H9 (cell line): ENCODE measurements around the gene VPS18. TPM values are rescaled to one million over a fixed set of nuclear protein-coding genes. Genes with fewer than 3 reads are reported as not detected.

Experiments
- DNase-seq: peaks from one replicate; pipeline ENCODE4 v3.0.0-alpha.2; 2017
- H2AFZ ChIP-seq: one replicate; pipeline ENCODE4 v1.6.1; 2013; ENCODE audit warnings: mild to moderate bottlenecking, low read length, control low read depth, moderate library complexity
- H2AK5ac ChIP-seq: 2 replicates; pipeline ENCODE4 v1.6.1; 2013; ENCODE audit warnings: low read length, control low read depth, mixed read lengths; ENCODE audit not compliant: insufficient read length
- H2BK120ac ChIP-seq: one replicate; pipeline ENCODE4 v1.6.1; 2013; ENCODE audit warnings: low read depth, mild to moderate bottlenecking, low read length, control low read depth, inconsistent platforms; ENCODE audit not compliant: poor library complexity, severe bottlenecking
- H2BK12ac ChIP-seq: 2 replicates; pipeline ENCODE4 v1.6.1; 2013; ENCODE audit warnings: low read length, control low read depth, mixed read lengths, low read depth; ENCODE audit not compliant: insufficient read length
- H2BK15ac ChIP-seq: 2 replicates; pipeline ENCODE4 v1.6.1; 2013; ENCODE audit warnings: low read depth, low read length, control low read depth
- H2BK20ac ChIP-seq: one replicate; pipeline ENCODE4 v1.6.1; 2013; ENCODE audit warnings: low read depth, mild to moderate bottlenecking, low read length, control low read depth, inconsistent platforms; ENCODE audit not compliant: poor library complexity, severe bottlenecking
- H2BK5ac ChIP-seq: 2 replicates; pipeline ENCODE4 v1.6.1; 2013; ENCODE audit warnings: low read length, control low read depth, mixed read lengths; ENCODE audit not compliant: insufficient read length
- H3K14ac ChIP-seq: 2 replicates; pipeline ENCODE4 v1.6.1; 2013; ENCODE audit warnings: low read length, control low read depth; ENCODE audit not compliant: insufficient read depth
- H3K18ac ChIP-seq: 2 replicates; pipeline ENCODE4 v1.6.1; 2013; ENCODE audit warnings: low read depth, mild to moderate bottlenecking, mixed read lengths, low read length, control low read depth; ENCODE audit not compliant: insufficient read length
- H3K23ac ChIP-seq: 2 replicates; pipeline ENCODE4 v1.6.1; 2013; ENCODE audit warnings: low read length, control low read depth, mixed read lengths, low read depth; ENCODE audit not compliant: insufficient read length
- H3K23me2 ChIP-seq: 2 replicates; pipeline ENCODE4 v1.6.1; 2013; ENCODE audit warnings: low read depth, mild to moderate bottlenecking, mixed read lengths, low read length, control low read depth; ENCODE audit not compliant: insufficient read length, poor library complexity, severe bottlenecking
- H3K27ac ChIP-seq: 2 replicates; pipeline ENCODE4 v1.5.1; 2013; ENCODE audit warnings: low read length, control low read depth, mixed read lengths, low read depth; ENCODE audit not compliant: insufficient read length
- H3K27me3 ChIP-seq: 2 replicates; pipeline ENCODE4 v1.6.1; 2013; ENCODE audit warnings: low read length, control low read depth, inconsistent platforms; ENCODE audit not compliant: insufficient read depth
- H3K4ac ChIP-seq: 2 replicates; pipeline ENCODE4 v1.6.1; 2013; ENCODE audit warnings: low read depth, mild to moderate bottlenecking, control low read depth, inconsistent platforms, low read length, moderate library complexity
- H3K4me1 ChIP-seq: 2 replicates; pipeline ENCODE4 v1.6.1; 2013; ENCODE audit warnings: low read length, control low read depth, inconsistent platforms; ENCODE audit not compliant: insufficient read depth
- H3K4me2 ChIP-seq: 2 replicates; pipeline ENCODE4 v1.6.1; 2013; ENCODE audit warnings: low read length, control low read depth, mixed read lengths; ENCODE audit not compliant: insufficient read length, insufficient read depth
- H3K56ac ChIP-seq: 2 replicates; pipeline ENCODE4 v1.6.1; 2013; ENCODE audit warnings: low read depth, mild to moderate bottlenecking, mixed read lengths, low read length, control low read depth; ENCODE audit not compliant: insufficient read length
- H3K79me1 ChIP-seq: 2 replicates; pipeline ENCODE4 v1.6.1; 2013; ENCODE audit warnings: low read depth, mild to moderate bottlenecking, moderate library complexity, low read length, control low read depth, inconsistent platforms; ENCODE audit not compliant: insufficient read depth, poor library complexity, severe bottlenecking
- H3K79me2 ChIP-seq: 2 replicates; pipeline ENCODE4 v1.6.1; 2013; ENCODE audit warnings: low read length, control low read depth, inconsistent platforms; ENCODE audit not compliant: insufficient read depth
- H3K9ac ChIP-seq: 2 replicates; pipeline ENCODE4 v1.6.1; 2013; ENCODE audit warnings: low read length, control low read depth, mixed read lengths; ENCODE audit not compliant: insufficient read length; ENCODE audit errors: extremely low read depth
- H3K9me3 ChIP-seq: one replicate; pipeline ENCODE4 v1.6.1; 2013; ENCODE audit warnings: low read depth, low read length, inconsistent platforms; ENCODE audit not compliant: control insufficient read depth
- H3T11ph ChIP-seq: one replicate; pipeline ENCODE4 v1.6.1; 2013; ENCODE audit warnings: mild to moderate bottlenecking, low read length, control low read depth, inconsistent platforms
- H4K20me1 ChIP-seq: one replicate; pipeline ENCODE4 v1.6.1; 2013; ENCODE audit not compliant: control insufficient read depth, insufficient read length, insufficient read depth
- H4K5ac ChIP-seq: 2 replicates; pipeline ENCODE4 v1.6.1; 2013; ENCODE audit warnings: low read depth, mild to moderate bottlenecking, mixed read lengths, low read length, control low read depth; ENCODE audit not compliant: insufficient read length
- H4K8ac ChIP-seq: replicated peaks from 2 replicates; pipeline ENCODE4 v1.6.1; 2013; ENCODE audit warnings: low read length, control low read depth, mixed read lengths, low read depth; ENCODE audit not compliant: insufficient read length
- H4K91ac ChIP-seq: 2 replicates; pipeline ENCODE4 v1.6.1; 2013; ENCODE audit warnings: low read depth, mild to moderate bottlenecking, moderate library complexity, mixed read lengths, low read length, control low read depth; ENCODE audit not compliant: insufficient read length
- H3K27ac Mint-ChIP-seq, 3 experiments: 2 replicates in 2 of 3; 3 replicates in 1 of 3; pipeline ENCODE4 v1.8.0; 2020 to 2021; ENCODE audit warnings: mixed read lengths in 3 of 3, mild to moderate bottlenecking in 1 of 3, moderate library complexity in 1 of 3
- H3K27me3 Mint-ChIP-seq: 2 replicates; pipeline ENCODE4 v1.8.0; 2021; ENCODE audit warnings: low read depth, mild to moderate bottlenecking, moderate library complexity, mixed read lengths
- H3K36me3 Mint-ChIP-seq, 3 experiments: 2 replicates in 2 of 3; 3 replicates in 1 of 3; pipeline ENCODE4 v1.8.0; 2020 to 2021; ENCODE audit warnings: low read depth in 3 of 3, mixed read lengths in 3 of 3; ENCODE audit not compliant: insufficient read depth in 1 of 3
- H3K4me1 Mint-ChIP-seq, 2 experiments: 2 replicates each; pipeline ENCODE4 v1.8.0; 2020; ENCODE audit warnings: mixed read lengths in 2 of 2
- H3K4me3 Mint-ChIP-seq, 2 experiments: 2 replicates in 1 of 2; 3 replicates in 1 of 2; pipeline ENCODE4 v1.8.0; 2020 to 2021; ENCODE audit warnings: mild to moderate bottlenecking in 2 of 2, mixed read lengths in 2 of 2, moderate library complexity in 1 of 2
- H3K9me3 Mint-ChIP-seq, 2 experiments: 2 replicates in 1 of 2; 3 replicates in 1 of 2; pipeline ENCODE4 v1.8.0; 2020; ENCODE audit warnings: mild to moderate bottlenecking in 2 of 2, mixed read lengths in 2 of 2, moderate library complexity in 1 of 2
- WGBS: extraction: QIAGEN DNeasy Blood & Tissue Kit; methylation state at CpG from one replicate; pipeline ENCODE4 v1.1.7; 2013; ENCODE audit warnings: missing lambda C conversion rate, low lambda C conversion rate, mixed read lengths; ENCODE audit not compliant: insufficient read length; ENCODE audit errors: extremely low coverage; 5-methylcytosine and 5-hydroxymethylcytosine counted together
- total RNA-seq: library from RNA; stranded (reverse); gene quantifications from 2 replicates; pipeline ENCODE4 v1.2.1, GENCODE V29; 2021
- TF ChIP-seq, protein P1 (sequence below): fragments of 200-600 bp; sonication (generic); conservative IDR thresholded peaks from 3 replicates; pipeline ENCODE4 v1.8.0; 2021; ENCODE audit warnings: antibody characterized with exemption, mild to moderate bottlenecking

The VPS18 gene
- total RNA-seq, 1 experiment from 2014 or later: 45.0 TPM

DNA sequence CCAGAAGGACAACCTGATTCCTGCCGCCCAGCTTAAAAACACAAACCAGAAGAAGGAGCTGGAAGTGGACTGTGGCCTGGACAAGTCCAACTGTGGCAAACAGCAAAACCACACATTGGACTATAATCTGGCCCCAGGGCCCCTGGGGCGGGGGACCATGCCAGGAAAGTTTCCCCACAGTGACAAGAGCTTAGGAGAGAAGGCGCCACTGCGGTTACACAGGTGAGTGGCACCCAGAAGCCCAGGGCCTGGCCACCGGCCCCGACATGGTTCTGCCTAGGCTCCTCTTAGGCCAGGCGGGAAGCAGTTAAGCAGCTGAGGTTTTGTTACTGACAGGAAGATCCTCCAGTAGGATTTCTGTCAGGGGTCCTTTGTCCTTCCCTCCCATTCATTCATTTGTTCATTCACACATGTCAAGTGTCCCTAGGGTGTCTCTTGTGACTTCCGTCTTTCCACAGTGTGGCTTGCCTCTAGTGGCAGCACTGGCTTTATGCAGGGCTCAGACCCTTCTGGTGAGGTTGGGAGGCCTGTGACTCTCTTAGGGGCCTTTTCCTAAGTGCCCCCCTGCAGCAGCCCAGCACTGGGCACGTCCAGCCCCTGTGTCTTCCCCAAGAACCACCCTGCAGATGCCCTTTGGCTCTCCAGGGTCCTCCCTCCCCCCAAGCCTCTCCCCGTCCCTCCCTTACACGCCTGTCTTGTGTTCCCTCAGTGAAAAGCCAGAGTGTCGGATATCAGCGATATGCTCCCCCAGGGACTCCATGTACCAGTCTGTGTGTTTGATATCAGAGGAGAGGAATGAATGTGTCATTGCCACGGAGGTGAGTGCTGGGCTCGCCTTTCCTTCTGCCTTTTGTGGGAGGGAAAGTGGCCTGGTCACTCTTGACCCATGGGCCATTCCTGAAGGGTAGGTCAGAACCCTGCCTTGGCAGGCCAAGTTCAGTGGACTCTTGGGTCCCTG lies 42.7 kb downstream of the VPS18 start:
- no peak overlapping the region for H4K5ac ChIP-seq
- no peak overlapping the region for H3K27ac ChIP-seq
- H4K20me1 ChIP-seq: no peaks in the 10 kb centered on the region
- H3K56ac ChIP-seq: no peak overlapping the region
- no peaks in the 10 kb centered on the region for H3K79me2 ChIP-seq
- DNase-seq: no peak
- no peak overlapping the region for H4K8ac ChIP-seq
- no peak overlapping the region for H2AFZ ChIP-seq
- TF ChIP-seq, protein P1, sequence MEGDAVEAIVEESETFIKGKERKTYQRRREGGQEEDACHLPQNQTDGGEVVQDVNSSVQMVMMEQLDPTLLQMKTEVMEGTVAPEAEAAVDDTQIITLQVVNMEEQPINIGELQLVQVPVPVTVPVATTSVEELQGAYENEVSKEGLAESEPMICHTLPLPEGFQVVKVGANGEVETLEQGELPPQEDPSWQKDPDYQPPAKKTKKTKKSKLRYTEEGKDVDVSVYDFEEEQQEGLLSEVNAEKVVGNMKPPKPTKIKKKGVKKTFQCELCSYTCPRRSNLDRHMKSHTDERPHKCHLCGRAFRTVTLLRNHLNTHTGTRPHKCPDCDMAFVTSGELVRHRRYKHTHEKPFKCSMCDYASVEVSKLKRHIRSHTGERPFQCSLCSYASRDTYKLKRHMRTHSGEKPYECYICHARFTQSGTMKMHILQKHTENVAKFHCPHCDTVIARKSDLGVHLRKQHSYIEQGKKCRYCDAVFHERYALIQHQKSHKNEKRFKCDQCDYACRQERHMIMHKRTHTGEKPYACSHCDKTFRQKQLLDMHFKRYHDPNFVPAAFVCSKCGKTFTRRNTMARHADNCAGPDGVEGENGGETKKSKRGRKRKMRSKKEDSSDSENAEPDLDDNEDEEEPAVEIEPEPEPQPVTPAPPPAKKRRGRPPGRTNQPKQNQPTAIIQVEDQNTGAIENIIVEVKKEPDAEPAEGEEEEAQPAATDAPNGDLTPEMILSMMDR: no peak
- no peak overlapping the region for H2BK120ac ChIP-seq
- H3K23ac ChIP-seq: no peak overlapping the region
- no peak overlapping the region for H3K18ac ChIP-seq
- no peak overlapping the region for H3K4ac ChIP-seq
- no peak overlapping the region for H2BK12ac ChIP-seq
- no CpG with 5 or more reads among the region's 15 CpGs for WGBS
- no peaks in the 10 kb centered on the region for H3K4me1 ChIP-seq
- peaks cover 3% of the 10 kb centered on the region; the same call in 1 of the 2 replicates for H3K27me3 ChIP-seq
- H3K14ac ChIP-seq: no peak overlapping the region
- no peak overlapping the region for H3T11ph ChIP-seq
- peaks cover 3% of the 10 kb centered on the region for H3K23me2 ChIP-seq
- Mint-ChIP-seq H3K4me3 (no peak overlapping the region), H3K27ac (no peak overlapping the region), H3K27me3 (peaks cover 78% of the 10 kb centered on the region), H3K9me3 (no peaks in the 10 kb centered on the region), H3K36me3 (no peaks in the 10 kb centered on the region), H3K4me1 (peaks cover 17 to 25% of the 10 kb centered on the region in 2 experiments)
- H2BK15ac ChIP-seq: no peak overlapping the region
- no peak overlapping the region for H3K9ac ChIP-seq
- H3K4me2 ChIP-seq: no peak overlapping the region
- H4K91ac ChIP-seq: no peak overlapping the region
- no peaks in the 10 kb centered on the region for H3K9me3 ChIP-seq
- H2AK5ac ChIP-seq: no peak overlapping the region
- H3K79me1 ChIP-seq: no peaks in the 10 kb centered on the region
- H2BK5ac ChIP-seq: no peak overlapping the region
- H2BK20ac ChIP-seq: no peak overlapping the region
